Thymus (tissue), 11 donors: Measurements from ENCODE around the gene SF3B4. TPM values are rescaled to one million over a fixed set of nuclear protein-coding genes. Genes with fewer than 3 reads are reported as not detected.
"Not testable (repeated sequence)": the region's sequence is repeated elsewhere in the genome, so short reads cannot be mapped to it uniquely, and the experiment has no call there.

Source experiments
- DNase-seq, 9 donors: peaks; one replicate each; pipeline ENCODE4 v3.0.0-alpha.2; 2013; ENCODE audit warnings: low spot score in 9 of 9, low read depth in 6 of 9, missing footprints in 1 of 9
- H3K27ac ChIP-seq, 2 donors: one replicate each; pipeline ENCODE4 v1.5.1; 2013; ENCODE audit warnings: control low read depth in 1 of 2, low read depth in 1 of 2, low read length in 1 of 2, mild to moderate bottlenecking in 1 of 2, moderate library complexity in 1 of 2
- H3K27me3 ChIP-seq, 2 donors: one replicate each; pipeline ENCODE4 v1.5.1; 2013; ENCODE audit warnings: low read length in 1 of 2; ENCODE audit not compliant: control insufficient read depth in 2 of 2, insufficient read depth in 1 of 2
- H3K36me3 ChIP-seq, 2 donors: one replicate each; pipeline ENCODE4 v1.5.1; 2013; ENCODE audit warnings: low read length in 1 of 2, mild to moderate bottlenecking in 1 of 2, moderate library complexity in 1 of 2; ENCODE audit not compliant: control insufficient read depth in 2 of 2, insufficient read depth in 2 of 2
- H3K4me1 ChIP-seq, 2 donors: one replicate each; pipeline ENCODE4 v1.5.1; 2013; ENCODE audit warnings: low read length in 2 of 2; ENCODE audit not compliant: control insufficient read depth in 2 of 2, insufficient read depth in 2 of 2
- H3K4me3 ChIP-seq, 2 donors: one replicate each; pipeline ENCODE4 v1.5.1; 2013; ENCODE audit warnings: low read length in 2 of 2, control low read depth in 1 of 2, mild to moderate bottlenecking in 1 of 2
- H3K9me3 ChIP-seq, 2 donors: one replicate each; pipeline ENCODE4 v1.5.1; 2013; ENCODE audit warnings: low read length in 1 of 2, mild to moderate bottlenecking in 1 of 2; ENCODE audit not compliant: control insufficient read depth in 2 of 2, insufficient read depth in 1 of 2
- WGBS: extraction: QIAGEN DNeasy Blood & Tissue Kit; methylation state at CpG from one replicate; pipeline ENCODE4 v1.1.7; 2013; 5-methylcytosine and 5-hydroxymethylcytosine counted together
- polyA plus RNA-seq: library from polyadenylated mRNA; stranded (reverse); fragments of 200-250 nt; gene quantifications from one replicate; pipeline ENCODE4 v1.2.3, GENCODE V29; 2013
- total RNA-seq: library from RNA; stranded (reverse); fragments of 120-200 nt; gene quantifications from one replicate; pipeline ENCODE4 v1.2.4, GENCODE V29; 2013
- donor health status: healthy.

SF3B4 gene
- total and polyA plus RNA-seq, 2 donors, result 8.3 to 28.6 TPM

- H3K9me3 ChIP-seq, H3K27ac ChIP-seq, H3K36me3 ChIP-seq, H3K27me3 ChIP-seq, DNase-seq, H3K4me3 ChIP-seq: not testable (repeated sequence)
- 93% methylated on average over 13 of the region's 13 CpGs for WGBS
- peaks cover 10 to 43% of the 10 kb centered on the region in 2 donors for H3K4me1 ChIP-seq
Observed at GRCh38 chr1:149938668-149939003, 11.0 kb upstream of the SF3B4 start.

- H3K4me1 ChIP-seq, result peaks cover 7 to 35% of the 10 kb centered on the region in 2 donors
- H3K27me3 ChIP-seq, result no peaks in the 10 kb centered on the region
Observed at GRCh38 chr1:149937759-149938158, 10.2 kb upstream of the SF3B4 start.

GRCh38 chr1:149936992-149937705, 9.5 kb upstream of the SF3B4 start:
- no peaks in the 10 kb centered on the region for H3K27me3 ChIP-seq
- DNase-seq, result no peak
- H3K4me1 ChIP-seq, result peaks cover 6 to 31% of the 10 kb centered on the region in 2 donors

More at GRCh38 chr1:149937759-149938158, 10.2 kb upstream of the SF3B4 start:
- Histone ChIP-seq H3K36me3 (no peaks in the 10 kb centered on the region), H3K9me3 (no peaks in the 10 kb centered on the region), H3K4me3 (no peak overlapping the region), H3K27ac (peak overlapping the region in 1 of 2 donors; percentile 38)
- DNase-seq, result peak in 1 of 9 donors; percentile 56

GRCh38 chr1:149936170-149936991, 8.8 kb upstream of the SF3B4 start, which contains the start of gene MTMR11:
Gene MTMR11, minus strand, starts transcription at chr1:149936879. Its CDS starts 232 bp downstream, at chr1:149936647.
- Histone ChIP-seq H3K4me3 (peak within 1 kb of the TSS in 1 of 2 donors; percentile 16), H3K27me3 (no peaks in the 10 kb centered on the region), H3K36me3 (no peaks in the 10 kb centered on the region), H3K9me3 (no peaks in the 10 kb centered on the region), H3K27ac (peak within 1 kb of the TSS in 1 of 2 donors; percentile 38), H3K4me1 (peaks cover 6 to 29% of the 10 kb centered on the region in 2 donors)
- DNase-seq, result no peak
- 84% methylated on average over 18 of the region's 18 CpGs for WGBS

More at GRCh38 chr1:149936992-149937705, 9.5 kb upstream of the SF3B4 start:
- H3K36me3 ChIP-seq, result no peaks in the 10 kb centered on the region
- H3K27ac ChIP-seq, result peak overlapping the region in 1 of 2 donors; percentile 38
- no peaks in the 10 kb centered on the region for H3K9me3 ChIP-seq
- H3K4me3 ChIP-seq, result peak overlapping the region in 1 of 2 donors; percentile 16
- 91% methylated on average over 8 of the region's 8 CpGs for whole genome bisulfite sequencing

- H3K4me3 ChIP-seq, result no peak overlapping the region
- no peak for DNase-seq
- no peaks in the 10 kb centered on the region for H3K36me3 ChIP-seq
- H3K9me3 ChIP-seq, result no peaks in the 10 kb centered on the region
- H3K27ac ChIP-seq, result no peak overlapping the region
- H3K4me1 ChIP-seq, result peaks cover 6 to 26% of the 10 kb centered on the region in 2 donors
- WGBS, result 94% methylated on average over 2 of the region's 2 CpGs
- H3K27me3 ChIP-seq, result no peaks in the 10 kb centered on the region
Observed at GRCh38 chr1:149934356-149934755, 6.8 kb upstream of the SF3B4 start.

GRCh38 chr1:149933208-149933607, 5.6 kb upstream of the SF3B4 start:
- Histone ChIP-seq H3K4me3 (no peak overlapping the region), H3K9me3 (no peaks in the 10 kb centered on the region), H3K27ac (no peak overlapping the region), H3K36me3 (no peaks in the 10 kb centered on the region), H3K4me1 (peaks cover 9 to 32% of the 10 kb centered on the region in 2 donors), H3K27me3 (no peaks in the 10 kb centered on the region)
- no peak for DNase-seq
- WGBS, result 98% methylated on average over 4 of the region's 4 CpGs

- 98% methylated on average over 8 of the region's 8 CpGs for WGBS
- DNase-seq, result no peak
- H3K4me1 ChIP-seq, result peaks cover 3 to 27% of the 10 kb centered on the region in 2 donors
- no peaks in the 10 kb centered on the region for H3K36me3 ChIP-seq
- H3K27me3 ChIP-seq, result no peaks in the 10 kb centered on the region
- no peaks in the 10 kb centered on the region for H3K9me3 ChIP-seq
- H3K4me3 ChIP-seq, result no peak overlapping the region
- H3K27ac ChIP-seq, result no peak overlapping the region
Observed at GRCh38 chr1:149932474-149932873, 4.9 kb upstream of the SF3B4 start.

- 92% methylated on average over 13 of the region's 13 CpGs for WGBS
- Histone ChIP-seq H3K4me1 (peaks cover 9 to 23% of the 10 kb centered on the region in 2 donors), H3K27ac (no peak overlapping the region)
Observed at GRCh38 chr1:149931212-149931790, 3.7 kb upstream of the SF3B4 start.

GRCh38 chr1:149929856-149930255, 2.3 kb upstream of the SF3B4 start:
- Histone ChIP-seq H3K27me3 (no peaks in the 10 kb centered on the region), H3K27ac (no peak overlapping the region), H3K36me3 (peaks cover 15 to 19% of the 10 kb centered on the region in 2 donors), H3K4me3 (no peak overlapping the region), H3K4me1 (peaks cover 12 to 29% of the 10 kb centered on the region in 2 donors), H3K9me3 (no peaks in the 10 kb centered on the region)
- 96% methylated on average over 2 of the region's 2 CpGs for WGBS
- no peak for DNase-seq

More at GRCh38 chr1:149931212-149931790, 3.7 kb upstream of the SF3B4 start:
- Histone ChIP-seq H3K27me3 (no peaks in the 10 kb centered on the region), H3K36me3 (peaks cover 3 to 5% of the 10 kb centered on the region in 2 donors), H3K9me3 (no peaks in the 10 kb centered on the region), H3K4me3 (no peak overlapping the region)
- DNase-seq, result no peak
